Measurements from ENCODE around the gene FGGY. TPM values are rescaled to one million over a fixed set of nuclear protein-coding genes. Genes with fewer than 3 reads are reported as not detected.

FGGY gene
- total and polyA plus RNA-seq, 2 donors (not counting 1 experiment from before 2014, with no cell fraction given) = 6.1 to 38.5 TPM

DNA sequence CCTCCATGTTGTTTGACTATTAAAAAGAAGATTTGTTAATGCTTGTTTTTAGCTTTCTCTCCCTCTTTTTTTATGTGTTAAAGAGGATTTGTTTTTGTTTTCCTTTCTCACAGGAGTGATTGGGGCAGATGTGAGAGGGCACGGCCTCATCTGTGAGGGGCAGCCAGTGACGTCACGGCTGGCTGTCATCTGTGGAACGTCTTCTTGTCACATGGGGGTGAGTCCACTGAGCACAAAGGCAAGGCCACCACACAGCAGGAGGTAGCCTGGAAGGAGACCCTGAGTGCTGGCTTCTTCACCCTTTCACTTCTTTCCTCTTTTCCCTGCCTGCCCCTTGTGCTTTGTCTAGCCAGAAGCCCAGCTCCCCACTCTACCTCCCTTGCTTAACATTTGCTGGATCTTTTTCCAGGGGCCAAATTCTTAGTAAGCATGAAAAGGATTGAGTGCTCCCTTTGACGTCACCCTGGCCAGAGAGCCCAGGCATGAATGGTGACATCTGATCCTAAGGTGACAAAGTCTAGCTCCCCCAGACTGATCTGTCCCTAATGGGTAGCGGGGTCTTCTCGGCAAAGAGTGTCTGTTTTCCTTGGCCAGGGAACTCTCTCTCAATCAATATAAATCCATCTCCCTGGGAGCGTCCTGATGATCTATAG is 257.2 kb downstream of the FGGY start:
- H3K4me1 Mint-ChIP-seq = peaks cover 6% of the 10 kb centered on the region
- Histone ChIP-seq H3K79me2 (ENCODE audit: control insufficient read depth, insufficient read depth, low read length) (no peaks in the 10 kb centered on the region), H3K9ac (ENCODE audit: low read length) (no peak overlapping the region), H3K4me1 (ENCODE audit: control insufficient read depth in 2 of 2, insufficient read depth in 2 of 2, low read length in 2 of 2) (no peaks in the 10 kb centered on the region), H3K27ac (ENCODE audit: low read length in 2 of 2) (no peak overlapping the region), H3K4me2 (replicated peaks; ENCODE audit: low read depth, low read length, poor library complexity, severe bottlenecking) (no peak overlapping the region), H3K4me3 (ENCODE audit: control extremely low read depth in 1 of 5, extremely low read depth in 1 of 5, insufficient read depth in 1 of 5, low read depth in 2 of 5, low read length in 4 of 5) (no peak overlapping the region), H3K36me3 (replicated peaks in 1 of 2; ENCODE audit: control extremely low read depth in 1 of 2, control insufficient read depth in 1 of 2, extremely low read depth in 1 of 2, insufficient read depth in 2 of 2, low read length in 1 of 2) (no peaks in the 10 kb centered on the region), H3K27me3 (replicated peaks in 1 of 4; ENCODE audit: control extremely low read depth in 1 of 4, control insufficient read depth in 3 of 4, insufficient read depth in 4 of 4, low read length in 3 of 4) (no peaks in the 10 kb centered on the region), H2AFZ (ENCODE audit: insufficient read depth, low read depth, low read length, poor library complexity, severe bottlenecking) (no peak overlapping the region), H4K20me1 (ENCODE audit: control insufficient read depth, insufficient read depth, low read length, poor library complexity, severe bottlenecking) (no peaks in the 10 kb centered on the region), H3K9me3 (ENCODE audit: control extremely low read depth in 1 of 3, control insufficient read depth in 2 of 3, insufficient read depth in 1 of 3, low read length in 2 of 3) (peaks cover 3 to 14% (median 4%) of the 10 kb centered on the region in 3 donors)
- TF ChIP-seq, protein P1, sequence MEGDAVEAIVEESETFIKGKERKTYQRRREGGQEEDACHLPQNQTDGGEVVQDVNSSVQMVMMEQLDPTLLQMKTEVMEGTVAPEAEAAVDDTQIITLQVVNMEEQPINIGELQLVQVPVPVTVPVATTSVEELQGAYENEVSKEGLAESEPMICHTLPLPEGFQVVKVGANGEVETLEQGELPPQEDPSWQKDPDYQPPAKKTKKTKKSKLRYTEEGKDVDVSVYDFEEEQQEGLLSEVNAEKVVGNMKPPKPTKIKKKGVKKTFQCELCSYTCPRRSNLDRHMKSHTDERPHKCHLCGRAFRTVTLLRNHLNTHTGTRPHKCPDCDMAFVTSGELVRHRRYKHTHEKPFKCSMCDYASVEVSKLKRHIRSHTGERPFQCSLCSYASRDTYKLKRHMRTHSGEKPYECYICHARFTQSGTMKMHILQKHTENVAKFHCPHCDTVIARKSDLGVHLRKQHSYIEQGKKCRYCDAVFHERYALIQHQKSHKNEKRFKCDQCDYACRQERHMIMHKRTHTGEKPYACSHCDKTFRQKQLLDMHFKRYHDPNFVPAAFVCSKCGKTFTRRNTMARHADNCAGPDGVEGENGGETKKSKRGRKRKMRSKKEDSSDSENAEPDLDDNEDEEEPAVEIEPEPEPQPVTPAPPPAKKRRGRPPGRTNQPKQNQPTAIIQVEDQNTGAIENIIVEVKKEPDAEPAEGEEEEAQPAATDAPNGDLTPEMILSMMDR (IDR thresholded peaks at IDR 0.05) = no peak
- no peak for TF ChIP-seq EZH2 (IDR thresholded peaks at IDR 0.05; ENCODE audit: borderline replicate concordance, insufficient read depth, low read depth, low read length, poor library complexity, severe bottlenecking)
- ChIA-PET CTCF (no interaction called here), POLR2A (no interaction called here)
- intact Hi-C loops (cut with micrococcal nuclease) = no loop called here
- H3K27me3 Mint-ChIP-seq = no peaks in the 10 kb centered on the region
- ATAC-seq (ENCODE audit: low read depth) (no peak), DNase-seq (no peak)
- no peak overlapping the region for H3K4me3 Mint-ChIP-seq
- 95% methylated on average over 4 of the region's 8 CpGs for WGBS (ENCODE audit: insufficient coverage)
- H3K27ac Mint-ChIP-seq = no peak overlapping the region
- peaks cover 10% of the 10 kb centered on the region for H3K9me3 Mint-ChIP-seq (ENCODE audit: insufficient read depth)

DNA sequence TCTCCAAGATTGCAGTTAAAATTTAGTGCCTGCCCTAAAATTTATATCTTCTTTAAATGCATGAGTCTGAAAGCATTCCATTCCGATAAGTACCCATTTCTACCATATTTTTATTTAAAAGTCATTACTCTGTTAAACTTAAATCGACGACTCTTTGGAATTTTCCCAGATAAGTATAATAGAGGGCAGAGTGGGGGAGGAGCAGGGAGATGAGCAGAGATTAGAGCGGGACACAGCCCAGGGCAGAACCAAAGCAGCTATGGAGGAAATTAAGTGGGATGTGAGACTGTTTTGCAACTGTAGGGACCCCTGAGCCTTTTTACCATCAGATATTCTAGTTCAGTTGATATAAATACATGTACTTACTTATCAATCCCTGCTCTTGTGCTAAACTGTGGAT is 257.9 kb downstream of the FGGY start:
- no peak overlapping the region for H3K4me3 ChIP-seq (ENCODE audit: control extremely low read depth in 1 of 5, extremely low read depth in 1 of 5, insufficient read depth in 1 of 5, low read depth in 2 of 5, low read length in 4 of 5)
- intact Hi-C loops (cut with micrococcal nuclease) = no loop called here
- DNase-seq = no peak
- no peaks in the 10 kb centered on the region for H4K20me1 ChIP-seq (ENCODE audit: control insufficient read depth, insufficient read depth, low read length, poor library complexity, severe bottlenecking)
- peaks cover 10% of the 10 kb centered on the region for H3K9me3 Mint-ChIP-seq (ENCODE audit: insufficient read depth)
- no peaks in the 10 kb centered on the region for H3K36me3 ChIP-seq (replicated peaks in 1 of 2; ENCODE audit: control extremely low read depth in 1 of 2, control insufficient read depth in 1 of 2, extremely low read depth in 1 of 2, insufficient read depth in 2 of 2, low read length in 1 of 2)
- peaks cover 6% of the 10 kb centered on the region for H3K4me1 Mint-ChIP-seq
- WGBS (ENCODE audit: insufficient coverage) = no CpG with 5 or more reads among the region's 4 CpGs
- H3K9me3 ChIP-seq (ENCODE audit: control extremely low read depth in 1 of 3, control insufficient read depth in 2 of 3, insufficient read depth in 1 of 3, low read length in 2 of 3) = peaks cover 3 to 14% (median 4%) of the 10 kb centered on the region in 3 donors
- H3K9ac ChIP-seq (ENCODE audit: low read length) = no peak overlapping the region
- no peaks in the 10 kb centered on the region for H3K27me3 Mint-ChIP-seq
- no peak for ATAC-seq (ENCODE audit: low read depth)
- no peak overlapping the region for H2AFZ ChIP-seq (ENCODE audit: insufficient read depth, low read depth, low read length, poor library complexity, severe bottlenecking)
- H3K4me2 ChIP-seq (replicated peaks; ENCODE audit: low read depth, low read length, poor library complexity, severe bottlenecking) = no peak overlapping the region
- H3K4me3 Mint-ChIP-seq = no peak overlapping the region
- no peaks in the 10 kb centered on the region for H3K4me1 ChIP-seq (ENCODE audit: control insufficient read depth in 2 of 2, insufficient read depth in 2 of 2, low read length in 2 of 2)
- TF ChIP-seq, protein P1 (IDR thresholded peaks at IDR 0.05) = no peak
- TF ChIP-seq EZH2 (IDR thresholded peaks at IDR 0.05; ENCODE audit: borderline replicate concordance, insufficient read depth, low read depth, low read length, poor library complexity, severe bottlenecking) = no peak
- no peaks in the 10 kb centered on the region for H3K27me3 ChIP-seq (replicated peaks in 1 of 4; ENCODE audit: control extremely low read depth in 1 of 4, control insufficient read depth in 3 of 4, insufficient read depth in 4 of 4, low read length in 3 of 4)
- H3K79me2 ChIP-seq (ENCODE audit: control insufficient read depth, insufficient read depth, low read length) = no peaks in the 10 kb centered on the region
- H3K27ac ChIP-seq (ENCODE audit: low read length in 2 of 2) = no peak overlapping the region
- CTCF ChIA-PET = no interaction called here
- POLR2A ChIA-PET = no interaction called here
- no peak overlapping the region for H3K27ac Mint-ChIP-seq
